Stomach (tissue), 9 donors: ENCODE data around the gene MASTL. TPM values are rescaled to one million over a fixed set of nuclear protein-coding genes. Genes with fewer than 3 reads are reported as not detected.
A peak's percentile ranks its signal among the peaks of the same experiment; 100 is the strongest.

ENCODE experiments used
- DNase-seq, 2 donors: peaks; one replicate each; pipeline versions ENCODE4 v3.0.0 to v3.0.0-alpha.2; 2013 to 2019
- H3K27ac ChIP-seq, 5 donors: fragments of 200-600 bp in 4 of 5; sonication (generic) in 4 of 5; one replicate each; pipeline ENCODE4 v1.5.1; 2013 to 2019; ENCODE audit warnings: mild to moderate bottlenecking in 1 of 5, moderate library complexity in 1 of 5
- H3K27me3 ChIP-seq, 3 donors: fragments of 200-600 bp; sonication (generic); one replicate each; pipeline ENCODE4 v1.5.1; 2017 to 2019; ENCODE audit warnings: mixed run types in 1 of 3
- H3K36me3 ChIP-seq, 4 donors: fragments of 200-600 bp; sonication (generic); 1 replicate in 3 of 4; 2 replicates in 1 of 4; pipeline ENCODE4 v1.5.1; 2016 to 2019
- H3K4me1 ChIP-seq, 4 donors: fragments of 200-600 bp; sonication (generic); one replicate each; pipeline ENCODE4 v1.5.1; 2016 to 2019
- H3K4me3 ChIP-seq, 4 donors: fragments of 200-600 bp; sonication (generic) in 3 of 4; one replicate each; pipeline ENCODE4 v1.5.1; 2016 to 2019; ENCODE audit warnings: mild to moderate bottlenecking in 1 of 4
- H3K9me3 ChIP-seq, 4 donors: fragments of 200-600 bp; sonication (generic); one replicate each; pipeline ENCODE4 v1.5.1; 2016 to 2019
- CTCF ChIP-seq, 7 experiments: fragments of 450-650 bp in 4 of 7; fragments of 200-600 bp in 3 of 7; sonication (generic) in 3 of 7; IDR thresholded peaks; one replicate each; pipeline ENCODE4 v1.5.1; 2016 to 2019; ENCODE audit warnings: antibody characterized with exemption in 7 of 7, control low read depth in 2 of 7, mild to moderate bottlenecking in 1 of 7
- EP300 ChIP-seq: sonication (generic); formaldehyde crosslinking; IDR thresholded peaks from one replicate; pipeline ENCODE4 v1.6.1; 2017; ENCODE audit warnings: antibody characterized with exemption
- POLR2A ChIP-seq, 4 donors: fragments of 450-650 bp; IDR thresholded peaks; one replicate each; pipeline ENCODE4 v1.6.1; 2016; ENCODE audit warnings: antibody characterized with exemption in 4 of 4, control low read depth in 2 of 4, mild to moderate bottlenecking in 1 of 4, moderate library complexity in 1 of 4
- POLR2AphosphoS5 ChIP-seq, 3 donors: sonication (generic); formaldehyde crosslinking; IDR thresholded peaks; one replicate each; pipeline ENCODE4 v1.6.1; 2016; ENCODE audit warnings: antibody characterized with exemption in 3 of 3
- WGBS, 5 donors: extraction: QIAGEN DNeasy Blood & Tissue Kit in 3 of 5; methylation state at CpG; one replicate each; pipeline versions ENCODE4 v1.1.5 to v1.1.7; 2013 to 2018; 5-methylcytosine and 5-hydroxymethylcytosine counted together
- intact Hi-C: fragments of 100-400 bp; cut with DNase I; formaldehyde crosslinking; loops from one replicate; pipeline ENCODE4 v1.15.1; 2023; ENCODE audit warnings: low total_unique reads
- polyA plus RNA-seq, 3 donors: library from polyadenylated mRNA; stranded (reverse); fragments of 200-250 nt; gene quantifications; one replicate each; pipeline ENCODE4 v1.2.3, GENCODE V29; 2013
- total RNA-seq, 5 donors: library from RNA; depleted of rRNA; stranded (reverse); fragments of >200 nt; gene quantifications; one replicate each; pipeline versions ENCODE4 v1.1.0 to v1.2.3, GENCODE V29; 2014 to 2016
- donor health status: healthy with polysubstance abuse.
- donor health status: Bipolar disorder and iron deficiency.
- donor health status: healthy.

MASTL gene
- total and polyA plus RNA-seq, 8 donors: 2.9 to 16.7 (median 5.4) TPM

GRCh38 chr10:27223964-27224363 is 68.8 kb downstream of the MASTL start:
- H3K4me1 ChIP-seq: no peaks in the 10 kb centered on the region
- WGBS, 5 donors: 71 to 78% (median 75%) methylated on average over 5 of the region's 5 CpGs
- no peak overlapping the region for H3K27ac ChIP-seq
- DNase-seq: peak; percentile 60 to 69
- H3K27me3 ChIP-seq: no peaks in the 10 kb centered on the region
- H3K9me3 ChIP-seq: no peaks in the 10 kb centered on the region
- TF ChIP-seq CTCF (IDR thresholded peaks at IDR 0.05): peak in 4 of 7 experiments; percentile 15 to 65 (median 52)
- no peak for TF ChIP-seq POLR2A (IDR thresholded peaks at IDR 0.05)
- intact Hi-C loops: no loop called here
- H3K4me3 ChIP-seq: no peak overlapping the region
- peaks cover 7 to 74% (median 65%) of the 10 kb centered on the region in 4 donors for H3K36me3 ChIP-seq

GRCh38 chr10:27225011-27225590 is 69.9 kb downstream of the MASTL start:
- TF ChIP-seq POLR2AphosphoS5 (IDR thresholded peaks at IDR 0.05): no peak
- no peak for TF ChIP-seq POLR2A (IDR thresholded peaks at IDR 0.05)
- no peak for TF ChIP-seq CTCF (IDR thresholded peaks at IDR 0.05)
- no peak for TF ChIP-seq EP300
- intact Hi-C loops: no loop called here
- Histone ChIP-seq H3K9me3 (no peaks in the 10 kb centered on the region), H3K4me3 (no peak overlapping the region), H3K27ac (no peak overlapping the region), H3K4me1 (no peaks in the 10 kb centered on the region), H3K27me3 (no peaks in the 10 kb centered on the region), H3K36me3 (peaks cover 0 to 72% (median 65%) of the 10 kb centered on the region in 4 donors)
- 63 to 92% (median 80%) methylated on average over 7 to 8 of the region's 8 CpGs for whole genome bisulfite sequencing, 5 donors
- no peak for DNase-seq

- Histone ChIP-seq H3K4me1 (no peaks in the 10 kb centered on the region), H3K27me3 (no peaks in the 10 kb centered on the region), H3K9me3 (no peaks in the 10 kb centered on the region), H3K27ac (no peak overlapping the region), H3K4me3 (no peak overlapping the region), H3K36me3 (peaks cover 0 to 72% (median 65%) of the 10 kb centered on the region in 4 donors)
- intact Hi-C loops: no loop called here
- DNase-seq: no peak
- WGBS, 5 donors: 41 to 50% (median 48%) methylated on average over 3 of the region's 3 CpGs
- TF ChIP-seq EP300 (no peak), POLR2AphosphoS5 (IDR thresholded peaks at IDR 0.05) (no peak), CTCF (IDR thresholded peaks at IDR 0.05) (no peak), POLR2A (IDR thresholded peaks at IDR 0.05) (no peak)
These were observed 70.6 kb downstream of the MASTL start for GRCh38 chr10:27225642-27226257.

- no peak for DNase-seq
- TF ChIP-seq POLR2A (IDR thresholded peaks at IDR 0.05) (no peak), CTCF (IDR thresholded peaks at IDR 0.05) (no peak), POLR2AphosphoS5 (IDR thresholded peaks at IDR 0.05) (no peak)
- WGBS, 5 donors: 70 to 79% (median 72%) methylated on average over 1 of the region's 1 CpG
- H3K9me3 ChIP-seq: no peaks in the 10 kb centered on the region
- peaks cover 3 to 78% (median 67%) of the 10 kb centered on the region in 4 donors for H3K36me3 ChIP-seq
- H3K4me1 ChIP-seq: peaks cover 0 to 10% (median 1%) of the 10 kb centered on the region in 4 donors
- no peak overlapping the region for H3K27ac ChIP-seq
- no peak overlapping the region for H3K4me3 ChIP-seq
- H3K27me3 ChIP-seq: no peaks in the 10 kb centered on the region
- intact Hi-C loops: no loop called here
These were observed 74.9 kb downstream of the MASTL start for GRCh38 chr10:27230022-27230421.
